BLaER1 (cell line): ENCODE measurements around the gene FANCE.
"Not testable (repeated sequence)": the region's sequence is repeated elsewhere in the genome, so short reads cannot be mapped to it uniquely, and the experiment has no call there.

Source experiments
- H3K27ac ChIP-seq: shearing (Covaris generic); formaldehyde crosslinking; 2 replicates; pipeline ENCODE4 v1.8.1; 2022
- H3K27me3 ChIP-seq: shearing (Covaris generic); formaldehyde crosslinking; 2 replicates; pipeline ENCODE4 v1.8.1; 2022
- H3K36me3 ChIP-seq: shearing (Covaris generic); formaldehyde crosslinking; 2 replicates; pipeline ENCODE4 v1.8.1; 2022
- H3K4me1 ChIP-seq: shearing (Covaris generic); formaldehyde crosslinking; 2 replicates; pipeline ENCODE4 v1.8.1; 2022
- H3K4me2 ChIP-seq: shearing (Covaris generic); formaldehyde crosslinking; 2 replicates; pipeline ENCODE4 v1.8.1; 2022
- H3K4me3 ChIP-seq: shearing (Covaris generic); formaldehyde crosslinking; 2 replicates; pipeline ENCODE4 v1.8.1; 2022
- H3K9ac ChIP-seq: shearing (Covaris generic); formaldehyde crosslinking; 2 replicates; pipeline ENCODE4 v1.8.1; 2022
- H3K9me3 ChIP-seq: shearing (Covaris generic); formaldehyde crosslinking; 2 replicates; pipeline ENCODE4 v1.8.1; 2022
- H4K20me1 ChIP-seq: shearing (Covaris generic); formaldehyde crosslinking; 2 replicates; pipeline ENCODE4 v1.8.1; 2022
- Cebpa-rat ChIP-seq: shearing (Covaris generic); IDR thresholded peaks from 2 replicates; pipeline ENCODE4 v1.8.1; 2022

FANCE gene

GRCh38 chr6:35506536-35506935 is 54.4 kb downstream of the FANCE start:
- H3K36me3 ChIP-seq = no peaks in the 10 kb centered on the region
- peaks cover 34% of the 10 kb centered on the region for H3K27me3 ChIP-seq
- H3K27ac ChIP-seq = no peak overlapping the region
- H4K20me1 ChIP-seq = no peaks in the 10 kb centered on the region
- no peak for TF ChIP-seq Cebpa-rat
- H3K9me3 ChIP-seq = no peaks in the 10 kb centered on the region
- H3K9ac ChIP-seq = no peak overlapping the region
- no peak overlapping the region for H3K4me3 ChIP-seq
- peaks cover 47% of the 10 kb centered on the region for H3K4me1 ChIP-seq
- H3K4me2 ChIP-seq = no peak overlapping the region

DNA sequence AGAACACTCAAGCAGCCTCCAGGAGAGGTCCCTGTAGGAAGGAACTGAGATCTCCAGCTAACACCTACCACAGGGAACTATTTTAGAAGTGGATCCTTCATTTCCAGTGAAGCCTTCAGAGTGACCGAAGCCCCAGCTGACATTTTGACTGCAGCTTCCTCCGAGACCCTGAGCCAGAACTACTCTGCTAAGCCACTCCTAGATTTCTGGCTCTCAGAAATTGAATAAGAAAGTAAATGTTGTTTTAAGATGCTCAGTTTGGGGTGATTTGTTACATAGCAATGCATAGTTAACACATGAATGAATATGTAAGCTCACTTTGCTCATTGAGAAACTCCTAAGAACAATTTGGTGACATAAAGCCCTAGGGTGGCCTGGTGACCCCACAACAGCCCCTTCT is 55.1 kb downstream of the FANCE start:
- H3K9me3 ChIP-seq = no peaks in the 10 kb centered on the region
- no peak overlapping the region for H3K4me3 ChIP-seq
- TF ChIP-seq Cebpa-rat = no peak
- H3K4me1 ChIP-seq = peaks cover 53% of the 10 kb centered on the region
- H3K9ac ChIP-seq = no peak overlapping the region
- H3K4me2 ChIP-seq = no peak overlapping the region
- H3K36me3 ChIP-seq = no peaks in the 10 kb centered on the region
- no peak overlapping the region for H3K27ac ChIP-seq
- no peaks in the 10 kb centered on the region for H4K20me1 ChIP-seq
- peaks cover 40% of the 10 kb centered on the region for H3K27me3 ChIP-seq

- Histone ChIP-seq H3K36me3 (no peaks in the 10 kb centered on the region), H3K4me1 (peaks cover 55% of the 10 kb centered on the region), H3K27ac (no peak overlapping the region), H3K4me3 (no peak overlapping the region), H3K9ac (no peak overlapping the region), H4K20me1 (no peaks in the 10 kb centered on the region), H3K4me2 (peak overlapping the region; percentile 84), H3K27me3 (peaks cover 48% of the 10 kb centered on the region), H3K9me3 (no peaks in the 10 kb centered on the region)
- TF ChIP-seq Cebpa-rat = no peak
Measured at GRCh38 chr6:35508027-35508426, 55.9 kb downstream of the FANCE start.

- Histone ChIP-seq H4K20me1 (no peaks in the 10 kb centered on the region), H3K27ac (0 out of 2 replicates have a peak overlapping the region, but pooled peaks have one; percentile 9), H3K4me2 (peak overlapping the region; percentile 84), H3K4me1 (peaks cover 52% of the 10 kb centered on the region), H3K27me3 (peaks cover 44% of the 10 kb centered on the region), H3K9ac (no peak overlapping the region; the same call in 1 of the 2 replicates), H3K4me3 (no peak overlapping the region), H3K9me3 (no peaks in the 10 kb centered on the region), H3K36me3 (no peaks in the 10 kb centered on the region)
- TF ChIP-seq Cebpa-rat = no peak
Measured at GRCh38 chr6:35508542-35508941, 56.4 kb downstream of the FANCE start.

GRCh38 chr6:35510916-35511561 is 58.9 kb downstream of the FANCE start:
- Histone ChIP-seq H3K4me1 (peaks cover 45% of the 10 kb centered on the region), H3K27me3 (peaks cover 35% of the 10 kb centered on the region), H3K27ac (no peak overlapping the region), H3K36me3 (no peaks in the 10 kb centered on the region), H4K20me1 (no peaks in the 10 kb centered on the region), H3K4me2 (peak overlapping the region; percentile 81), H3K4me3 (peak overlapping the region; percentile 51; the same call in 1 of the 2 replicates), H3K9me3 (no peaks in the 10 kb centered on the region), H3K9ac (0 out of 2 replicates have a peak overlapping the region, but pooled peaks have one; percentile 10)
- TF ChIP-seq Cebpa-rat = no peak

GRCh38 chr6:35511562-35511941 is 59.4 kb downstream of the FANCE start:
- 0 out of 2 replicates have a peak overlapping the region, but pooled peaks have one; percentile 10 for H3K9ac ChIP-seq
- peaks cover 35% of the 10 kb centered on the region for H3K27me3 ChIP-seq
- no peak for TF ChIP-seq Cebpa-rat
- no peaks in the 10 kb centered on the region for H4K20me1 ChIP-seq
- peak overlapping the region; percentile 81 for H3K4me2 ChIP-seq
- H3K27ac ChIP-seq = no peak overlapping the region
- peaks cover 45% of the 10 kb centered on the region for H3K4me1 ChIP-seq
- H3K4me3 ChIP-seq = peak overlapping the region; percentile 51; the same call in 1 of the 2 replicates
- no peaks in the 10 kb centered on the region for H3K36me3 ChIP-seq
- H3K9me3 ChIP-seq = no peaks in the 10 kb centered on the region

DNA sequence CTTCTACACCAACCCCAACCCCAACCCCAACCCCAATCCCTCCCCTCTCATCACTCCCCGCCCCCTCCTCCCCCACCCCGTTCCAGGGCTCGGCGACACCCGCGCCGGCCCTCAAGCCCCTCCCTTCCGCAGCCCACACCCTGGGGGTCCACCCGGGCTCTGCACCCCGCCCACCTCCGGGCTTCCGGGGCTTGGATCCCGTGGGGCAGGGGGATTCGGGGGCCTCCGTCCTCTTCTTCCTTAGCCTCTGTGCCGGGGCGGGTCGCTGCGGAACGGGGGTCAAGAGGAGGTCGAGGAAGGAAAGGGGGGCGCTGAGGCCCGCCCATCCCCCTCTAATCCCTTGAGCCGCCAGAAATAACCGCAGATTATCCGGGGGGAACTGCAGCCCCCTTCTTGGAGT is 59.9 kb downstream of the FANCE start:
- H3K27me3 ChIP-seq = peaks cover 35% of the 10 kb centered on the region
- H3K27ac ChIP-seq = no peak overlapping the region
- TF ChIP-seq Cebpa-rat = no peak
- H4K20me1 ChIP-seq = no peaks in the 10 kb centered on the region
- H3K36me3 ChIP-seq = no peaks in the 10 kb centered on the region
- peak overlapping the region; percentile 81 for H3K4me2 ChIP-seq
- H3K4me3 ChIP-seq = no peak overlapping the region
- peaks cover 45% of the 10 kb centered on the region for H3K4me1 ChIP-seq
- H3K9me3 ChIP-seq = no peaks in the 10 kb centered on the region
- H3K9ac ChIP-seq = no peak overlapping the region

GRCh38 chr6:35512740-35513139 is 60.6 kb downstream of the FANCE start, which contains the start of gene TULP1:
TSS of gene TULP1 (minus strand) at chr6:35512896. CDS start at chr6:35512858, 38 bp downstream.
- H3K9me3 ChIP-seq = no peaks in the 10 kb centered on the region
- no peaks in the 10 kb centered on the region for H4K20me1 ChIP-seq
- H3K27ac ChIP-seq = no peak within 1 kb of the TSS
- TF ChIP-seq Cebpa-rat = no peak
- peaks cover 45% of the 10 kb centered on the region for H3K4me1 ChIP-seq
- no peak within 1 kb of the TSS for H3K9ac ChIP-seq
- no peaks in the 10 kb centered on the region for H3K36me3 ChIP-seq
- peaks cover 35% of the 10 kb centered on the region for H3K27me3 ChIP-seq
- H3K4me2 ChIP-seq = peak within 1 kb of the TSS; percentile 81
- H3K4me3 ChIP-seq = peak within 1 kb of the TSS; percentile 51; the same call in 1 of the 2 replicates

DNA sequence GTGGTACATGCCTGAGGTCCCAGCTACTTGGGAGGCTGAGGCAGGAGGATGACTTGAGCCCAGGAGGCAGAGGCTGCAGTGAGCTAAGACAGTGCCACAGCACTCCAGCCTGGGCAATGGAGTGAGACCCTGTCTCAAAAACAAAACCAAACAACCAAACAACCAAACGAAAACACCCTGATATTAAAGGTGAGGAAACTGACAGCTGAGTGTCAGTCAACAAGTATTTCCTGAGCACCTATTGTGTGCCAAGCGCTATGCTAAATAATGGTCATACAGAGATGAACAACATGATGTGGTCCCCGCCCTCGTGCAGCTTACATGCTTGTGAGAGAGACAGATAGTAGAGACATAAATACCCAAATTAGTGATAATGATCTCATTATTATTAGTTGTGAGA is 62.4 kb downstream of the FANCE start:
- no peak overlapping the region for H3K4me3 ChIP-seq

DNA sequence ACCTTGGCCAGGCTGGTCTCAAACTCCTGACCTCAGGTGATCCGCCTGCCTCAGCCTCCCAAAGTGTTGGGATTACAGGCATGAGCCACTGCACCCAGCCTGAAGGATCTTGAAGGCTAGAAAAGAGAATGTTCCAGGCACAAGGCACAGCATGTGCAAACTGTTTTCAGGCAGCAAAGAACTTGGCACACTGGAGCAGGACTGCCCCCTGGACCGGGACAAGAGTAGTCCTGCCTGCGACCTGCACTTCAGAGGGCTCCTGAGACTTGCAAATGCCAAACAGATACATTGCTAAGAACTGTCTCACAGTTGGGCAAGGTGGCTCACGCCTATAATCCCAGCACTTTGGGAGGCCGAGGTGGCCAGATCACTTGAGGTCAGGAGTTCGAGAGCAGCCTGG is 63.8 kb downstream of the FANCE start:
- not testable (repeated sequence) for H4K20me1 ChIP-seq, H3K4me2 ChIP-seq, H3K4me3 ChIP-seq, H3K36me3 ChIP-seq, H3K9me3 ChIP-seq, H3K27ac ChIP-seq, H3K9ac ChIP-seq
- Histone ChIP-seq H3K4me1 (peaks cover 14% of the 10 kb centered on the region), H3K27me3 (peaks cover 20% of the 10 kb centered on the region)

More for the DNA sequence above, 62.4 kb downstream of the FANCE start:
- H3K9ac ChIP-seq = no peak overlapping the region
- peaks cover 27% of the 10 kb centered on the region for H3K4me1 ChIP-seq
- H3K4me2 ChIP-seq = no peak overlapping the region
- peaks cover 33% of the 10 kb centered on the region for H3K27me3 ChIP-seq
- no peak for TF ChIP-seq Cebpa-rat
- no peaks in the 10 kb centered on the region for H3K36me3 ChIP-seq
- no peak overlapping the region for H3K27ac ChIP-seq
- no peaks in the 10 kb centered on the region for H4K20me1 ChIP-seq
- no peaks in the 10 kb centered on the region for H3K9me3 ChIP-seq
